ENCODE measurements around the gene SLC7A10. TPM values are rescaled to one million over a fixed set of nuclear protein-coding genes. Genes with fewer than 3 reads are reported as not detected.

SLC7A10 gene
- polyA plus RNA-seq, 1 donor (not counting 4 experiments of a cell fraction or from before 2014, with no cell fraction given): not detected

DNA sequence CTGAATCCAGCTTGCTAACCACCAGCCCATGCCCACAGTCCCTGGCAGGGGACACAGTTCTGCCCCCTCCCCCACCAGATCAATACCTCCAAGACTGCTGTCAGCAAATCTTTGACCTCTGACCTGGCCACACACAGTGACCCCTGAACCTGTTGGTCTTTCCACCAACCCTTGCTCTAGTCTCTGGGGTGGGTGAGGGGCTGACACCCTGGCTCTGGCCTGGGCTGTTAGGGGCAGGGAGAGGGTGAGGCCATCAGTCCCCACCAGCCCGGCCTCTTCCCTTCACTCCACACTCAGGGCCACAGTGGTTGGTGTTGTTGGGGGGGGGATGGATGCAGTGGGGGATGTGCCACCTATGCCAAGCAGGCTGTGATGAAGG lies 21.8 kb upstream of the SLC7A10 start:
- H3K36me3 ChIP-seq (ENCODE audit: control insufficient read depth in 2 of 2, extremely low read depth in 1 of 2, insufficient read depth in 2 of 2, low read length in 2 of 2): no peaks in the 10 kb centered on the region
- H3K4me3 ChIP-seq (ENCODE audit: control insufficient read depth in 2 of 3, extremely low read depth in 1 of 3, insufficient read depth in 2 of 3, low read depth in 1 of 3, low read length in 3 of 3): no peak overlapping the region
- H3K4me2 ChIP-seq (ENCODE audit: control insufficient read depth, extremely low read depth, insufficient read depth, low read depth, low read length): no peak overlapping the region
- H3K27ac ChIP-seq (ENCODE audit: control insufficient read depth, insufficient read depth, low read length): no peak overlapping the region
- DNase-seq (ENCODE audit: low read depth, low spot score): no peak
- no peaks in the 10 kb centered on the region for H3K79me2 ChIP-seq (ENCODE audit: control insufficient read depth, insufficient read depth, low read length)
- H3K27me3 ChIP-seq (ENCODE audit: control insufficient read depth, extremely low read depth, insufficient read depth, low read length): peaks cover 3% of the 10 kb centered on the region
- no peak overlapping the region for H2AFZ ChIP-seq (ENCODE audit: control insufficient read depth, low read length)
- no peaks in the 10 kb centered on the region for H3K9me1 ChIP-seq (ENCODE audit: control insufficient read depth, extremely low read depth, insufficient read depth, low read length)
- FAIRE-seq: no peak
- H3K9ac ChIP-seq (ENCODE audit: control insufficient read depth, extremely low read depth, insufficient read depth, low read length): no peak overlapping the region
- no peaks in the 10 kb centered on the region for H3K4me1 ChIP-seq (ENCODE audit: control insufficient read depth, extremely low read depth, insufficient read depth, low read length)
- H4K20me1 ChIP-seq (ENCODE audit: control insufficient read depth, extremely low read depth, insufficient read depth, low read length): no peaks in the 10 kb centered on the region
- dilution Hi-C loops (cut with MboI; ENCODE audit: extremely low pct_ligation_motif_present, low sequenced_read_pairs): no loop called here
- peaks cover 2% of the 10 kb centered on the region for H3K9me3 ChIP-seq (ENCODE audit: control insufficient read depth, low read depth, low read length)
- TF ChIP-seq EZH2 (IDR thresholded peaks at IDR 0.05; ENCODE audit: low read length): no peak
- TF ChIP-seq, protein P1, sequence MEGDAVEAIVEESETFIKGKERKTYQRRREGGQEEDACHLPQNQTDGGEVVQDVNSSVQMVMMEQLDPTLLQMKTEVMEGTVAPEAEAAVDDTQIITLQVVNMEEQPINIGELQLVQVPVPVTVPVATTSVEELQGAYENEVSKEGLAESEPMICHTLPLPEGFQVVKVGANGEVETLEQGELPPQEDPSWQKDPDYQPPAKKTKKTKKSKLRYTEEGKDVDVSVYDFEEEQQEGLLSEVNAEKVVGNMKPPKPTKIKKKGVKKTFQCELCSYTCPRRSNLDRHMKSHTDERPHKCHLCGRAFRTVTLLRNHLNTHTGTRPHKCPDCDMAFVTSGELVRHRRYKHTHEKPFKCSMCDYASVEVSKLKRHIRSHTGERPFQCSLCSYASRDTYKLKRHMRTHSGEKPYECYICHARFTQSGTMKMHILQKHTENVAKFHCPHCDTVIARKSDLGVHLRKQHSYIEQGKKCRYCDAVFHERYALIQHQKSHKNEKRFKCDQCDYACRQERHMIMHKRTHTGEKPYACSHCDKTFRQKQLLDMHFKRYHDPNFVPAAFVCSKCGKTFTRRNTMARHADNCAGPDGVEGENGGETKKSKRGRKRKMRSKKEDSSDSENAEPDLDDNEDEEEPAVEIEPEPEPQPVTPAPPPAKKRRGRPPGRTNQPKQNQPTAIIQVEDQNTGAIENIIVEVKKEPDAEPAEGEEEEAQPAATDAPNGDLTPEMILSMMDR (optimal IDR thresholded peaks at IDR 0.05 in 1 of 3, IDR thresholded peaks at IDR 0.05 in 1 of 3, conservative IDR thresholded peaks at IDR 0.05 in 1 of 3; ENCODE audit: extremely low read depth in 1 of 3, insufficient read depth in 2 of 3, low read length in 3 of 3): no peak

DNA sequence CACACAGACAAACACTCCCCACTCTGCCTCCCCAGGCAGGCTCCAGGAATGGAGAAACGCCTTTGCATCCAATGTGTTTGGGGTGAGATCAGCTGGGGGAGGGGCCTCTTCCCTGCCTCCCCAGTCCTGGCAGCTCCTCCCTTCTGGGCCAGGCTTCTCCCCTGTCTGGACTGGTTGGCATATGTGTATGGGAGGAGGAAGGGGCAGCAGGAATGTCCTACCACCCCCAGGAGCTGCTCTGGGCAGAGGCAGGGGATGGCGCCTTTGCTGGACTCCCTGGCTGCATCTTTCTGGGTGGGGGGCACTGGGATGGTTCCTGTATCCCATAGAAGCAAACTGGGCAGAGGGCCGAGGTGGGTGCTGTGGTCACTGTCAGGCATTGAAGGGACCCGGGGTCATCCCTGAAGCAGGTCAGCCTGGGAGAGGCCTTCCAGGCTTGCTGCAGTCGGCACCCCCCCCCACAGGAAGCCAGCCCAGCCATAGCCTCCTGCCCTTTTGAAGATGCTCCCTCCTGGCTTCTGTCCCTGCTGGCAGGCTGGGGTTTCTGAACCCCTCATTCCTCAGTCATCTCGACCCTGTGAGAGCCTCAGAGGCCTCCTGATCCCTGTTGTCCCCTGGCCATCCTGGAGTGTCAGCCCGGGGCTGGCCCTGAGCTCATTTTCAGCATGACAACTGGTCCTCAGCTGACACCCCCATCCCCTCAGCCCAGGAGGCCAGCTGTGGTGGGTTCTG lies 21.2 kb upstream of the SLC7A10 start:
- no peak for TF ChIP-seq EZH2 (IDR thresholded peaks at IDR 0.05; ENCODE audit: low read length)
- TF ChIP-seq, protein P1 (optimal IDR thresholded peaks at IDR 0.05 in 1 of 3, IDR thresholded peaks at IDR 0.05 in 1 of 3, conservative IDR thresholded peaks at IDR 0.05 in 1 of 3; ENCODE audit: extremely low read depth in 1 of 3, insufficient read depth in 2 of 3, low read length in 3 of 3): no peak
- Histone ChIP-seq H2AFZ (ENCODE audit: control insufficient read depth, low read length) (no peak overlapping the region), H3K27ac (ENCODE audit: control insufficient read depth, insufficient read depth, low read length) (no peak overlapping the region), H3K27me3 (ENCODE audit: control insufficient read depth, extremely low read depth, insufficient read depth, low read length) (peaks cover 3% of the 10 kb centered on the region), H3K9ac (ENCODE audit: control insufficient read depth, extremely low read depth, insufficient read depth, low read length) (no peak overlapping the region), H3K4me1 (ENCODE audit: control insufficient read depth, extremely low read depth, insufficient read depth, low read length) (no peaks in the 10 kb centered on the region), H3K4me2 (ENCODE audit: control insufficient read depth, extremely low read depth, insufficient read depth, low read depth, low read length) (no peak overlapping the region), H3K9me3 (ENCODE audit: control insufficient read depth, low read depth, low read length) (peaks cover 2% of the 10 kb centered on the region), H3K4me3 (ENCODE audit: control insufficient read depth in 2 of 3, extremely low read depth in 1 of 3, insufficient read depth in 2 of 3, low read depth in 1 of 3, low read length in 3 of 3) (no peak overlapping the region), H3K9me1 (ENCODE audit: control insufficient read depth, extremely low read depth, insufficient read depth, low read length) (no peaks in the 10 kb centered on the region), H3K36me3 (ENCODE audit: control insufficient read depth in 2 of 2, extremely low read depth in 1 of 2, insufficient read depth in 2 of 2, low read length in 2 of 2) (no peaks in the 10 kb centered on the region), H4K20me1 (ENCODE audit: control insufficient read depth, extremely low read depth, insufficient read depth, low read length) (no peaks in the 10 kb centered on the region), H3K79me2 (ENCODE audit: control insufficient read depth, insufficient read depth, low read length) (no peaks in the 10 kb centered on the region)
- dilution Hi-C loops (cut with MboI; ENCODE audit: extremely low pct_ligation_motif_present, low sequenced_read_pairs): no loop called here
- DNase-seq (ENCODE audit: low read depth, low spot score) (no peak), FAIRE-seq (no peak)

Data from keratinocyte (primary cell).